OCI-LY7 (cell line): ENCODE data around the gene ZNF519.

ENCODE experiments used
- CTCF ChIP-seq: fragments of 200-600 bp; sonication (generic); conservative IDR thresholded peaks from 2 replicates; pipeline ENCODE4 v1.5.1; 2014; ENCODE audit warnings: mild to moderate bottlenecking, antibody characterized with exemption, low read length, moderate library complexity, mixed read lengths
- EZH2phosphoT487 ChIP-seq: fragments of 200-600 bp; sonication (generic); IDR thresholded peaks from 2 replicates; pipeline ENCODE4 v1.6.1; 2018; ENCODE audit warnings: low read depth, borderline replicate concordance, mild to moderate bottlenecking, mixed run types, antibody characterized with exemption, low read length, moderate library complexity, mixed read lengths

- TF ChIP-seq CTCF (no peak), EZH2phosphoT487 (no peak)
These were observed 28.0 kb downstream of the ZNF519 start for GRCh38 chr18:14104201-14104600.
